Right lung (tissue), 5 donors: ENCODE results near the gene KIRREL3. TPM values are rescaled to one million over a fixed set of nuclear protein-coding genes. Genes with fewer than 3 reads are reported as not detected.

ENCODE experiments used
- DNase-seq, 2 donors: peaks; one replicate each; pipeline ENCODE4 v3.0.0-alpha.2; 2013
- polyA plus RNA-seq, 5 donors: library from polyadenylated mRNA; unstranded; fragments of 120-200 nt; gene quantifications; one replicate each; pipeline versions ENCODE4 v1.2.1 to v1.2.3, GENCODE V29; 2013; ENCODE audit warnings: inconsistent platforms in 1 of 5, low replicate concordance in 1 of 5; ENCODE audit not compliant: insufficient read length in 5 of 5, insufficient read depth in 1 of 5

The KIRREL3 gene
- polyA plus RNA-seq, 5 donors = 1.1 to 3.0 (median 2.1) TPM

- DNase-seq = no peak
Observed at GRCh38 chr11:126446581-126446980, 554.0 kb downstream of the KIRREL3 start.

- no peak for DNase-seq
Observed at GRCh38 chr11:126444072-126444471, 556.5 kb downstream of the KIRREL3 start.

GRCh38 chr11:126443120-126443519 lies 557.5 kb downstream of the KIRREL3 start:
- no peak for DNase-seq

DNA sequence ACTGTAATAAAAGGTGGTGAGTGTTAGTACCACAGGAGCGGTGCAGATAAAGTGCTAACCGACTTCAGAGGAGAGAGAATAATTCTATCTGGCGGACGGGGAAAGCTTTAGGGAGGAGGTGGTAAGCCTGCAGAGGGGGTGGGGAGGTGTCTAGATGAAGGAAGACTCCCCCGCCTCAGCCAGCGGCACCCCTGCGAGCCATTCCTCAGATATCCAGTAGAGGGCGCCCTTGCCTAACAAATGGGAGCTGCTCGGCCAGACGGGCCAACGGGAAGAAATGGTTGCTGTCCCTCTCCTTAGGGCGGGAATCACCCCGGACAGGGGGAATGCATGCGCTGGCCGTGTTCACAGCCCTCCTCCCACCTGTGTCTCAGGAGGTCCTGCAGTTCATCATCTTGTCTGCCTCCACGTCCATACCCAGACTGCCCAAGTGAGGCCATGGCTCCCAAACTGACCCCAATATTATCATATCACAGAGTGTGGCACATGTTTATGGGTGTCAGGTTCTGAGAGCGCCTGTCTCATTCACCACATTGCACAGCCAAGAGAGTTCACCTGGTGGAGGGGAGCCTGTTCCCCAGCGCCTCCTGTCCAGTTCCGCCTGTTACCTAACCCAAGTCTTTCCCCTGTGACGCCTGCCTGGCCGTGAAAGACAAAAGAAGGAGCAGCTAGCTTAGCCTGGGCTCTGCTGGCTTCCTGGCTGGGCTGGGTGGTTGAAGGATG lies 559.6 kb downstream of the KIRREL3 start:
- peak; percentile 57 to 70 for DNase-seq

- DNase-seq = no peak
Observed at GRCh38 chr11:126440276-126440675, 560.3 kb downstream of the KIRREL3 start.

DNA sequence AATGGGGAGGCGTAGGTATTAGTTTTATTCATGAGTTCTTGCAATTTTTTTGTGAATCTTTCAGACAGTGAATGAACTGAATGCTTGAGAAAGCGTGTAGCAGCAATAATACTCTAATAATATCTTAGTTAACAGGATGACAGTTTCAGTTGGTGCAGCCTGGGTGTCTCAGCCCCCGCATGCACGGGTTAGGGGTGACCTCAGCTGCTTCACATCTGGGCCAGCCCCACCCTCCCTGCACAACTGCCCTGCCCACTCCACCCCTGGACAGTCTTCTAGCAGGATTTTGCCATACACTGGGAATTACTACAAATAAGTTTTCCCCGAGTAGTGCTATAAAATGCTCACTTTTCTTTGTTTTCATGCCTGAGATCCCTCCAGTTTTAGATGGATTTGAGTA lies 561.9 kb downstream of the KIRREL3 start:
- no peak for DNase-seq

GRCh38 chr11:126438272-126438671 lies 562.3 kb downstream of the KIRREL3 start:
- no peak for DNase-seq

DNA sequence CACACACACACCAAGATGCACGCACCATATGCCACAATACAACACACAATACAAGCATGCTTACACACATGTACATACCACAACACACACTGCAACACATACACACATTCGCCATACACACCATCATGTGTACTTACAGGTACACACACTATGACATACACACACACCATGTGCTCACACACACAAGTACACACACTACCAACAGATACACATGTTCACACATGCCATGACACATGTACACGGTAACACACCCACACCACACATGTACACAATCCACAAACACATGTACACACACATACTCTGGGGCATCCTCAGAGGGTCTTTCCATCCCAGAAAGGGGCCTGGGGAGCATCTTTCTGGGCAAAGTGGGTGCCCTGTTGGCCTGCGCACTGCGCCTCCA lies 562.8 kb downstream of the KIRREL3 start:
- no peak for DNase-seq

- no peak for DNase-seq
Observed at GRCh38 chr11:126436209-126436755, 564.3 kb downstream of the KIRREL3 start.

GRCh38 chr11:126434950-126435335 lies 565.6 kb downstream of the KIRREL3 start:
- DNase-seq = no peak

DNA sequence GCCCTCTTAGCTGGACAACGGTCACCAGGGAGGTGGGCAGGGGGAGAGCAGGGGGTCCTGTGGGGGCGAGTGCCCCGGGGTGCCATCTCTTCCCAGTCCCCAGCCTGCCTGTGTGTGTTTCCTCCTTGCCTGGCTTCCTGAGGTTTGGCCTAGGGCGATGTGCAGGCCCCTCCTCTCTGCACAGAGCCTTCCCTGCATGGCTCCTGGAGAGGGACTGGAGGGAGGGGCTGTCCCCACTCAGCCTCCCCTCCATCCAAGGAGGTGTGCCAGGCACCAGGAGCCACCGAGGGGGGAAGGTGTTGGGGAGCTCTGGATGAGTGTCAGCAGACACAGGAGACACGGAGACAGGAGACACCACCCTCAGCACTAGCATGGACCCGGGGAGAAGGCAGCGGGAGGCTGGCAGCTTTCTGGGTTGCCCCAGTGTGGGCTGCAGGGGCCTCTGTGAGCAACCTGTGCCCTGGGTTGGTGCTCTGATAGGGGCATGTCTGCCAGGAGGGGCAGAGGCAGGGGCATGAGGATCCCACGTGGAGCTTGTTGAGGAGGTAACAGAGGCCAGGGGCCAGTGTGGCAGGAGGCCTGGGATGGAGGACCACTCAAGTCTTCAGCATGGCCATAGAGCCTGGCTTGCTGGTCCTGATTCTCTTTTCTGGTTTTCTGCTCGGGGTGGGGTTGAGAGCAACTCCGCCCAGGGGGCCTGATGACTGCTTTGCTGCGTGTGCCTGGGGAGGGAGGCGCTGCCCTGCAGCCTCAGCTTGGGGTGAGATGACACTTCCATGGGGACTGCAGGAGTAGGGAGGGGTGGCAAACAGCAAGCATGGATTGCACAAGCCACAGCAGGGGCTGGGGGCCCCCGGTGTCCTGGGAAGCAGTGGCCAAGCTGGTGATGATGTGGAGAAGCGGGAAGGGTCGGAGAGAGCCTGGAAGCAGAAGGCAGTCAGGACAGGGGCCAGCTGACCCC lies 566.3 kb downstream of the KIRREL3 start:
- no peak for DNase-seq

DNA sequence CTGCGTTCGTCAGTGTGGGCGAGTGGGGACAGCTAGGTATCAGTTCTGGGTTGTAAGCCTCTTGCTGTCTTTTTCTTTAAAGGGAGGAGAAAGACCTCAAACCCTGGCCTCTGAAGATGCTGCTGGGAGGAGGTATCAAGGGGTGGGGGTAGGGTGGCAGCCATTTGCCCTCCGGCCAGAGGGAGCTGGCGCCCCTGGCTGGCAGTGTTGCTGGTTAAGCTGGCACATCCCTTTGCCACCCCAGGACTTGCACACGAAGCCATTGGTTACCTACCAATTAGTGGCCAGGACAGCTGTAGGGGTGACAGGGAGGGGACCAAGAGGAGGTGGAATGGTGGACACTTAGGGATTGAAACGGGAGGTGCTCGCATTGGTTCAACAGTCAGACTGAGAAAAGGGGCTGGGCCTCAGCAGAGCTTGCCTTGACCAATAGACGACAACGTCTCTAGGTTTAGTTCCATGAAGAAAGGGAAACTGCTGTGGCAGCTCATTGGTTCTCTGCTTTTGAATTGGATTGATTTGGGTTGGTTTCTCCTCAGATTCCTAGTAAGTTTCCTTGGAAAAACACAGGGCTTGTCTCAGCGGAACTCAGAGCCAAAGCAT lies 567.2 kb downstream of the KIRREL3 start:
- DNase-seq = no peak

GRCh38 chr11:126432525-126432924 lies 568.0 kb downstream of the KIRREL3 start:
- no peak for DNase-seq

DNA sequence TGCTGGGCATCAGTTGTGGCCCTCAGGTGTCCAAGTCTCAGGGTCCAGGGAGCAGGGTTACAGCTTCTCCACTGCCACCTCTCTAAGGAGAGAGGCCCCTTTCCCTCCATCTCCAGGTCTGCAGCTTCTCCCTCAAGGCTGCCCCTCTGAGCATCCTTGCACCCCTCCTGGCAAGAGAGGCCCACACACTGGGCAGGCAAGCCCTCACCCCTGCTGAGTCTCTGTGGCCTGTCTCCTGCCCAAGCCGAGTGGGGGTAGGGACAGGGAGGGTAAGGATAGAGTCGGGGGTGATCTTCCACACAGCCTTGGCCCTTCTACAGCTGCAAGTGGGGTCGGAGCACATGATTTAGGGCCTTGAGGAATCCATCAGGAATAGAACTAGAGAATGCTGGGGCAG lies 568.5 kb downstream of the KIRREL3 start:
- no peak for DNase-seq

DNA sequence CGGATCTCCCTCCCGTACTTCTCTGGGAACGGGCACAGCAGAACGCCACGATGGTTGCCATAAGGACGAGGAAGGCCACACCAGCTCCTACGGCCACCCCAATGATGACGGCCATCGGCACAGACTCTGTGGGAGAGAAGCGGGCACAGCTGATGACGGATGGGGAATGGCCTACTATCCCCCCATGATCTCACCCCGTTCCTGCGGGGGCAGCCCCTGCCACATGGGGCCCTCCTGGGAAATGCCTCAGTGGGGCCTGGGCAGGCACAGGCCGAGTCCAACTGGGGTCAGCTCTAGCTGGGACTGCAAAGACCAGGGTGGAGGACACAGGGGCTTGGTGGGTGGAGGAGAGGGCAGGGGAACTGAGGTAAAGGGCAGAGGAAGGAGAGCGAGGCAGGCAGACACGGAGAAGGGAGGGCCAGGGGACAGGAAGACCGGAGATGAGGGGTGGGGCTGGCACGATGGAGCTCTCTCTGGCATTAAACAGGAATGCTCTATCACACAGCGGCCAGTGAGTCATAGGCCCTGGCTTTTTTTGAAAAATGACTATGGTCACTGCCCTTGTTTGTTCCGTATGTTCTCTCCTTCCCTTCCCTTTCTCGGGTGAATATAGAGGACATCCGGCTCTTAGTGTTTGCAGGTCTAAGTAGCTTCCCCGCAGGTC lies 569.0 kb downstream of the KIRREL3 start:
- DNase-seq = no peak

- no peak for DNase-seq
Observed at GRCh38 chr11:126430581-126431335, 569.8 kb downstream of the KIRREL3 start.

GRCh38 chr11:126426820-126427749 lies 573.5 kb downstream of the KIRREL3 start:
- DNase-seq = no peak

DNA sequence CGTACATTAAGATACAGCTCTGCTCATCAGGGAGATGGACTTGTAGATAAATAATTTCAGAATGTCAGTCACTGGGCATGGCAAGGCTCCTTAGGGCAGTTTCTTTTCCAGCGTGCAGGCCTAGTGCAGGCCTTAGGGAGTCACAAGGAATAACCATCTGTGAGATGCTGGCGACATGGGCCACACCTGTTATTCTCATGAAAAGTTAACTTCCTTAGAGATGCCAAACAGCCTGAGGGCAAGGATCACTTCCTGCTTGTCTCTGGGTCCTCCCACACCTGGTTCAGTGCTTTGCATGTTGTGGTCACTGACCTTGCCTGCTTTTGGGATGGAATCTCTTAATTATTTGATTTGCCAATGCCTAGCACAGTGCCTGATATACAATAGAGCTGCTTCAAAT lies 574.5 kb downstream of the KIRREL3 start:
- no peak for DNase-seq

DNA sequence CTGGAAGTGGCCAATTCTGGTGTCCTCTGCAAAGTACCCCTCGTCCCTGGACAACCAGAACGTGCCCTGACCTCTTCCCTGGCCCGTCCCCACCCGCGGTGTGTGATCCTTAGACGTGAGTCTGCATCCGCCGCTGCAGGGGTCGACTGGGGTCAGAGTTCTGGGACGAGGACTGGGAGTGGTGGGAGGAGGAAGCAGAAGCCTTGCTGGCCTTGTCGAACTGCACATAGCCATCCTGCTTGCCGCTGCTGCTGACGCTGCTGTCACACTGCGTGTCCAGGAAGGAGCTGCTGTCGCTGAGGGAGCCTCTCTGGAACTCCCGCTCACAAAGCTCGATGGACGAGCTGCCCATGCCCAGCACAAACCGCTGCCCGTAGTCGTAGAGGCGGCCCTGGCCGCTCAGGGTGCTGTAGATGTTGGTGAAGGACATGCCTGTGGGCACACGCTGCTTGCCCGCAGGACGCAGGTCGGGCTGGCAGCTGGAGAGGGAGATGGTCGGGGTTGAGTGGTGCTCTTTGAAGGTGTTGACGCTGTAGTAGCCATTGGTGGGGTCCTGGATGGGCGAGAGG lies 576.0 kb downstream of the KIRREL3 start:
- DNase-seq = no peak
